Mesenteric fat pad (tissue), 1 donor: ENCODE measurements around the gene TMPRSS9. TPM values are rescaled to one million over a fixed set of nuclear protein-coding genes. Genes with fewer than 3 reads are reported as not detected.

ENCODE experiments used
- DNase-seq: peaks from one replicate; pipeline ENCODE4 v3.0.0-alpha.2; 2020; ENCODE audit warnings: low spot score
- total RNA-seq: library from RNA; stranded (reverse); fragmentation: NEBNext Ultra II Directional; extraction: Animal tissue kit (Norgen Biotek cat#: 25700); gene quantifications from one replicate; pipeline ENCODE4 v1.2.1, GENCODE V29; 2021
- donor health status: DM: yes; HTN: yes; CAD: no.

TMPRSS9 gene
- total RNA-seq, 1 donor from 2014 or later, result not detected

GRCh38 chr19:2329149-2329478, 31.0 kb upstream of the TMPRSS9 start:
- DNase-seq, result no peak

GRCh38 chr19:2329501-2329916, 30.6 kb upstream of the TMPRSS9 start:
- DNase-seq, result no peak

- no peak for DNase-seq
Observed at GRCh38 chr19:2330255-2330631, 29.8 kb upstream of the TMPRSS9 start.

GRCh38 chr19:2330632-2331284, 29.3 kb upstream of the TMPRSS9 start:
- no peak for DNase-seq

- no peak for DNase-seq
Observed at GRCh38 chr19:2331601-2332246, 28.3 kb upstream of the TMPRSS9 start.

- no peak for DNase-seq
Observed at GRCh38 chr19:2332341-2333026, 27.6 kb upstream of the TMPRSS9 start.

GRCh38 chr19:2333027-2333806, 26.8 kb upstream of the TMPRSS9 start:
- no peak for DNase-seq

- DNase-seq, result no peak
Observed at GRCh38 chr19:2333807-2334211, 26.3 kb upstream of the TMPRSS9 start.

- DNase-seq, result no peak
Observed at GRCh38 chr19:2334426-2334825, 25.6 kb upstream of the TMPRSS9 start.

GRCh38 chr19:2334986-2335846, 24.8 kb upstream of the TMPRSS9 start:
- no peak for DNase-seq

- DNase-seq, result no peak
Observed at GRCh38 chr19:2335848-2336247, 24.2 kb upstream of the TMPRSS9 start.

GRCh38 chr19:2336528-2337328, 23.3 kb upstream of the TMPRSS9 start:
- DNase-seq, result no peak

- DNase-seq, result no peak
Observed at GRCh38 chr19:2337329-2337707, 22.7 kb upstream of the TMPRSS9 start.

GRCh38 chr19:2338055-2338615, 21.9 kb upstream of the TMPRSS9 start:
- DNase-seq, result no peak

- no peak for DNase-seq
Observed at GRCh38 chr19:2338751-2339643, 21.1 kb upstream of the TMPRSS9 start.

- no peak for DNase-seq
Observed at GRCh38 chr19:2339644-2340310, 20.3 kb upstream of the TMPRSS9 start.

GRCh38 chr19:2340496-2341243, 19.4 kb upstream of the TMPRSS9 start:
- no peak for DNase-seq
